Activated CD4-positive, alpha-beta T cell treated with anti-CD3 and anti-CD28 coated beads, Interleukin-2, Interleukin-4, amounts not matched to agents 100 ng/mL and 50 ng/mL, durations not matched to agents 16 hours and 8 hours (primary cell): ENCODE data around the gene POLR2B.
"Not testable (repeated sequence)": the region's sequence is repeated elsewhere in the genome, so short reads cannot be mapped to it uniquely, and the experiment has no call there.

ENCODE experiments used
- DNase-seq: peaks from one replicate; pipeline ENCODE4 v3.0.0-alpha.2; 2020; ENCODE audit warnings: low spot score

Gene POLR2B

DNA sequence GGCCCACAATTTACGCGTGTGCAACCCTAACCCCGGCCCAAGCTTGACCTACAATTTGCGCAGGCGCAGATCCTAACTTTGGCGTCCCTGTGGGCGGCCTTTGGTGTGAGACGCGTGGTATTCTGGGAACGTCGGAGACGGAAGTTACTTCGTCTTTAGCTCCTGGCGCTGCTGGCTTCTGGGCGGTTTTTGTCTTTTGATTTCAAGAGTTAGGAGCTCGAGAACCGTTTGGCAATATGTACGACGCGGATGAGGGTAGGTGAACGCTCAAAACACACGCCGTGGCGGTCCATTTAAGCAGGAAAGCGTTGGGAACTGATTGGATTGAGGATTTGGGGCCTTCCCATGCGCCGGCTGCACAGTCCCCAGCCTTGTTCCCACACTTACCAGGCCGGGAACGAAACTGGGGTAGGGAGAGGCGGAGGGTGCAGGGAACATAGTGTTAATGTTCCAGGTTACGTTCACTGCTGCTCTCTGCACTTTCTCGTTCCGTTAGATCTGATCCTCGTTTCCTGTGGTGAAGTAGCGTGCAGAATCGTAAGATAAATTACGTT, at the start of gene POLR2B:
POLR2B (plus strand) TSS at position 147 of the 554 bp plus-strand sequence; CDS start at position 237, 90 bp downstream.
- peak; percentile 97 for DNase-seq

DNA sequence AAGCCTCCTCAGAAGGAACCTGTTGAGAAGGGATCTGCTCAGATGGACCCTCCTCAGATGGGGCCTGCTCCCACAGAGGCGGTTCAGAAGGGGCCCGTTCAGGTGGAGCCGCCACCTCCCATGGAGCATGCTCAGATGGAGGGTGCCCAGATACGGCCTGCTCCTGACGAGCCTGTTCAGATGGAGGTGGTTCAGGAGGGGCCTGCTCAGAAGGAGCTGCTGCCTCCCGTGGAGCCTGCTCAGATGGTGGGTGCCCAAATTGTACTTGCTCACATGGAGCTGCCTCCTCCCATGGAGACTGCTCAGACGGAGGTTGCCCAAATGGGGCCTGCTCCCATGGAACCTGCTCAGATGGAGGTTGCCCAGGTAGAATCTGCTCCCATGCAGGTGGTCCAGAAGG, 48.1 kb upstream of the POLR2B start:
- DNase-seq, result no peak

DNA sequence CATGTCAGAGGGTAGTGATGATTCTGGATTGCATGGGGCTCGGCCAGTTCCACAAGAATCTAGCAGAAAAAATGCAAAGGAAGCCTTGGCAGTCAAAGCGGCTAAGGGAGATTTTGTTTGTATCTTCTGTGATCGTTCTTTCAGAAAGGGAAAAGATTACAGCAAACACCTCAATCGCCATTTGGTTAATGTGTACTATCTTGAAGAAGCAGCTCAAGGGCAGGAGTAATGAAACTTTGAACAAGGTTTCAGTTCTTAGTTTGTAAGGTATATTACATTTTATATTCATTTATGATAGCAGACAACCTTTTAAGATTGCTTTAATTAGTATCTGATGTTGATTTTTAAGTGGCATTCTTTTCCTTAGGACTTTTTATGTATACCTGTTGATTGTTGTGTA, 46.8 kb upstream of the POLR2B start:
- no peak for DNase-seq

DNA sequence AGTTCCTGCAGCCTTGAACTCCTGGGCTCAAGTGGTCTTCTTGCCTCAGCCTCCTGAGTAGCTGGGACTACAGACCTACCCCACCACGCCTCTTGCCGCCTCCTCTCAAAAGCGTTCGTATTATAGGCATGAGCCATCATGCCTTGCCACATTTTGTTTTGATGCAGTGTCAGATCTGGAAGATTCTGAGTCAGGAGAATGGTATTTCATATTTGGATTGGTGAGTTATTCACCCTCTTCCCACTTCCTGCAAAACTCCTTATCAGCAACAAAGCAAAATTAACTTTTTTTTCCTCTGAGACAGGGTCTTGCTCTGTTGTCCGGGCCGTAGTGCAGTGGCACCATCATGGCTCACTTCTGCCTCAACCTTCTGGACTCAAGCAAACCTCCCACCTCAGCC, 41.4 kb upstream of the POLR2B start:
- no peak for DNase-seq

DNA sequence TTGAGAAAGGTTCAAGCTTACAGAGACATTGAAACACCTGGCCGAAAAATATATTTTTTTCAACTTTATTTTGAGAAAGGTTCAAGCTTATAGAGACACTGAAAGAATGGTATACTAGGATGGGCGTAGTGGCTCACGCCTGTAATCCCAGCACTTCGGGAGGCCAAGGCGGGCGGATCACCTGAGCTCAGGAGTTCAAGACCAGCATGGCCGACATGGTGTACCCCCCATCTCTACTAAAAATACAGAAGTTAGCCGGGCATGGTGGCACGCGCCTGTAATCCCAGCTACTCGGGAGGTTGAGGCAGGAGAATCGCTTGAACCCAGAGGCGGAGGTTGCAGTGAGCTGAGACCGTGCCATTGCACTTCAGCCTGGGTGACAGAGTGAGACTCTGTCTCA, 38.9 kb upstream of the POLR2B start:
- DNase-seq, result not testable (repeated sequence)

DNA sequence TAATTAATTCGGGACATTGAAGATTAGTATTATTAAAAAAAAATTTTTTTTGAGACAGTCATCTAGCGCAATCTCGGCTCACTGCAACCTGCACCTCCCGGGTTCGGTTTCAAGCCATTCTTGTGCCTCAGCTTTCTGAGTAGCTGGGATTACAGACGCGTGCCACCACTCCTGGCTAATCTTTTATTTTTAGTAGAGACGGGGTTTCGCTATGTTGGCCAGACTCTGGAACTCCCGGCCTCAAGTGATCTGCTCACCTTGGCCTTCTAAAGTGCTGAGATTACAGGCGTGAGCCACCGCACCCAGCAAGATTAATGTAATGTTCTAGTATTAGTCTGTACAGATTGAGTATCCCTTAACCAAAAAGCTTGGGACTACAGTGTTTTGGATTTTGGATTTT, 38.3 kb upstream of the POLR2B start:
- no peak for DNase-seq

DNA sequence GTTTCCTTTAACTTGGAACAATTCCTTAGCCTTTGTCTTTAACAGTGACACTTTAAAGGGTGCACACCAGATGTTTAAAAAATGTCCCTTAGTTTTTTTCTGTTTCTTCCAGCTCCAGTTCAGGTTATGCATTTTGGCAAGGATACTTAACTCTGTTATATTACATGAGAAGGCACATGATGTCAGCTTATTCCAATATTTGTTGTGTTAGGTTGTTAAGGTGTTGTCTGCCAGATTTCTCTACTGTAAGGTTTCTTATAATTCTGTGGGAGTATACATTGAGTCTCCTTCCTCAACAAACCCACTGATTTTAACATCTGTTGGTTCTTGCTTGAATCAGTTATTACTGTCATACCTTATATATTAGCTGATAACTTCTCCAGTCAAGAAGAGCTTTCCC, 37.7 kb upstream of the POLR2B start:
- no peak for DNase-seq

DNA sequence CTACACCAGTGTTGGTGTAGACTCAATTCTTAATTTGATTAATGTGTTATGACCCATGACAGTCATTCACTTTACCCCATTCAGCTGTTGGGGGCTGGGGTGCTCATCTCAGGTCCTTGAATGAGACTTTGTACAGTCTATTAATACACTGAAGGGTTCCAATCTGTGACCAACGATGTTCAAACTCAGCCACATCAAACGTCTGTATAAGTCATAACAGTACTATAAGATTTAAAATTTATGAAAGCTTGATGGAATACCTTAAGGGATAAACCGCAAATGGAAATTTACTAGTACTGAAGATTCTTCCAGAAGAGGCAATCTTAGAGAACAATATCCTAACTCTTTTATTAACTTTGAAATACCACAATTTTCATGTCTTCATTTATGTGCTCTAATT, 37.3 kb upstream of the POLR2B start:
- DNase-seq, result no peak

DNA sequence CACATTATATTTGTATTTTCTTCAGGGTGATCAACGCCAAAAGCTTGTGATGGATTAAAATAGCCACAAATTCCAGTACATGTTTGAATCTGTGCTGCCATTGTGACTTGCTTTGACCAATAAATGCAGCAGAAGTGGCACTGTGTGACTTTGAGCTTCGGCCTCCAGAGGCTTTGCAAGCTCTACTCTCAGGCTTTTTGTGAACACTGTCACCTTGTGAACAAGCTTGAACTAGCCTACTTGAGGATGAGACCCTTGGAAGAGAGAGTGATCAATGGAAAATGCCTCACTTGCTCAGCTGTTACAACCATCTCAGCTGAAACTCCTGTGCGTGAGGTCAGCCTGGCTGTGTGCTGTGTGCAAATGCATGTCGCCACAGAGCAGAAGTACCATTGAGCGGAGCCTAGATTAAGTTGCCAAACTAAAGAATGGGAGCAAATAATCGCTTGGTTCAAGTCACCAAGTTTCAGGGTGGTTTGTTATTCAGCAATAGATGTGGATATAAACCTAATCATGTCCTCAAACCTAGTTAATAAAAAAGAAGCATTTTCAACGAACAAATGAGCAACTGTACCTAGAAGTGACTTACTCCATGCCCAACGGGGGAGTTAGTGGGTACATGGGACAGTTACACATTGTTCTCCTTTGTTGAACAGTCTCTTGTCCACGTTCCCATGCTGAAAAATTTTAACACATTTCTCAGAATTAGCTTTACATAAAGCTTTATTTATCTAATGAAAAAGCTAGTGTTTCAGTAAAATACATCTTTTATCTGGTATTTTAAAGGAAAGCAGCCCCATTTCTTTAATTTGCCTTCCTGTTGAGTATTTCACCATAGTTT, 24.8 kb upstream of the POLR2B start:
- no peak for DNase-seq

DNA sequence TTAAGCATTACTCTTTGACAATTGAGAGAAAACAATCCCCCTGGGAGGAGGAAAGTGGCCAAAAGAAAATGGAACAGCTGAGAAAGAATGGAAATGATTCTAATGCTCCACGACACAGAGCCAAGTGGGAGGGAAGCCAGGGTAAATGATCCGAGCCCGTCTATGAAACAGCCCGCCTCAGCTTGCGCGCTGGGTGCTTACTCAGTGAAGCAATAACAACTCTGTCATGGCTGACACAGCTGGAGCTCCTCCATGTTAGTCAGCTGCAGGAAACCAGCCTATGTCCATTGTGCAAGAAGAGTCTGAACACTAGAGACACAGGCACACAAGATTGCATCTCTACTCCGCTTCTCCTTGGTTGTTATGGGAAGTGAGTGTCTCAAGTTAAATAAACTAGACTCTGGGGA, 20.6 kb upstream of the POLR2B start:
- DNase-seq, result no peak

DNA sequence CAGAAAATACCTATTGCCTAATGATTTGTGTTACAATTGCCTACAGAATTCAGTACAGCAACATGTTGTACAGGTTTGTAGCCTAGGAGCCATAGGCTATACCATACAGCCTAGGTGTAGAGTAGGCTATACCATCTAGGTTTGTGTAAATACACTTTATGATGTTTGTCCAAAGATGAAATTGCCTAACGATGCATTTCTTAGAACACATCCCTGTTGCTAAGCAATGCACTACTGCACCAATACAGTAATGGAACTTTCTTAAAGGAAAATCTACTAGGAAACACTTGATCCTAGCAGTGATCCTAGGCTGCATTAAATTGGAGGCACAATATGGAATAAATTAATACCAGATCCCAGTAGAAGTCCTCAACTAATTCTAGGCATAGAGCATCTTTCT, 19.6 kb upstream of the POLR2B start:
- no peak for DNase-seq

DNA sequence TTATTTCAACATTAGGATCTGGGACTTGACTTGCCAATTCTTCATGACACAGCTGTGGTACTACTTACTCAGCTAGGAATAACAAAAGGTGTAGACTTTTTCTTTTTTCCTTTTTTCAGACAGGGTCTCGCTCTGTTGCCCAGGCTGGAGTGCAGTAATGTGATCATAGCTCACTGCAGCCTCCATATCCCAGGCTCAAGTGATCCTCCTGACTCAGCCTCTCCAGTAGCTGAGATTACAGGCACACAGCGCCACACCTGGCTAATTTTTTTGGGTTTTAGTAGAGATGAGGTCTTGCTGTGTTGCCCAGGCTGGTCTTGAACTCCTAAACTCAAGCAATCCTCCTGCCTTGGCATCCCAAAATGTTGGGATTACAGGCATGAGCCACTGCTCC, 17.6 kb upstream of the POLR2B start:
- no peak for DNase-seq

DNA sequence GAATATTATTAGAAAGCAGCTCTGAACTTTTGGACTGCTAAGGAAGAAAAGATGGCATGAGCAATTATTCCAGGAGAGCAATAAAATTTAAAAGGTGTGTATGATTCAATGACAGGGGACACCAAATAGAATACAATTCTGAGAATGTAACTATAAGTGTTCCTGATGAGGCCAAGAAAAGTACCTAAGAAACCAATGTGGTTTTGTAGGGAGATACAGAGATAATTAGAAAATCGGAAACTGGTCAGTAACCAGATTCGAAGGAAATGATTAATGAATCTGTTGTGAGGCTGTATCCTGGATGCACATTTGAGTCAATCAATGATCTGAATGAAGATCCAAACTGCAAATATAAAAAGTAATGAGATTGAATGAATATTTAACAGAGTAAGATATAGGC, 7.3 kb upstream of the POLR2B start:
- peak; percentile 34 for DNase-seq

DNA sequence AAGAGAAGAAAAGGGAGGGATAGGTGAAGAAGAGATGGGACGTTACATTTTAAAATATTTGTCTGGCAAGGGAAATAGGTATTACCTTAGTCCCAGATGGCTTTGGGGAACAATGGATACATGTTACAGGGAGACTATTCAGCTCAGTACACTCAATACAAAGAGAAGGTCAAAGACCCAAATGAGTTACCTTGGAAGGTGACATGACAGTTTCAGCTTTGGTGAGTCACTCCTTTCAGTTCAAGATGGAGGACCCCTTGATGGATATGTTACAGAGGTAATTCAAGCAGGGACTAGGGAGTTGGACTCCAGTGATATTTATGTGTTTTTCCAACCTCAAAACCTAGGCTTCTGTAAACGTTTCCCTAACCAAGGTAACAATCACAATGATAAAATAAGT, 6.3 kb upstream of the POLR2B start:
- no peak for DNase-seq

DNA sequence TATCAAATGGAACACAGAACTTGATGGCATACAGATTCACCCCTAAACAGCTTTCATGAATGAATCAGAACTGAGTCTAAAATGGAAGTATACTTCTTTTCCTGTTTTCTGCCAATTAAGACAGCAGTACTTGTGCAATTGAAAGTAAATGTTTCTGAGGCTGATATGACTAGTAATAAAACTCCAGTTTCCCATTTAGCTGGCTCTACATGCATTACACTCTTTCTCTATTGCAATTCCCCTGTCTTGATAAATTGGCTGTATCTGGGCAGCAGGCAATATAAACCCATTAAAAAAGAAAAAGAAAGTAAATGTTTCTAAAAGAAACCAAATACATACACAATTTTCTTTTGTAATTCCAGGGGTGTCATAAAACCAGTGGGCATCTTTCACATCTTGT, 5.9 kb upstream of the POLR2B start:
- peak; percentile 36 for DNase-seq

DNA sequence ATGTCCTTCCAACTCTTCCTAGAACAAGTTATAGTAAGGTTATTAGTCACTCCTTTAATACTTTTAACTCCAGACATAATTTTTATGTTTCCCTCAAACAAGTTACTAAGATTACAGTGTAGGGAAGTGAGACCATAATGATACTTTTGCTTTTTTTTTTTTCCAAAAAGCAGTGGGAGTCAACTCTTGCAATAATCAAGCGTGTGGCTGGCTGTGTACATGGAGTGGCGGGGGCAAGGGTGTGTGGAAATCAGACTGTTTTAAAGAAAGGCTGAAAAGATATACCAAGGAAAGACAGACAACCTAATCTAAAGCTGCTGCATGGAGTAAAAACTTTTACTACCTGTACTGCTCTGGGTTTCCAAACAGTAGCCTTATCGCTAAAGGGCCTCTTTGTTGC, 5.4 kb upstream of the POLR2B start:
- DNase-seq, result no peak

DNA sequence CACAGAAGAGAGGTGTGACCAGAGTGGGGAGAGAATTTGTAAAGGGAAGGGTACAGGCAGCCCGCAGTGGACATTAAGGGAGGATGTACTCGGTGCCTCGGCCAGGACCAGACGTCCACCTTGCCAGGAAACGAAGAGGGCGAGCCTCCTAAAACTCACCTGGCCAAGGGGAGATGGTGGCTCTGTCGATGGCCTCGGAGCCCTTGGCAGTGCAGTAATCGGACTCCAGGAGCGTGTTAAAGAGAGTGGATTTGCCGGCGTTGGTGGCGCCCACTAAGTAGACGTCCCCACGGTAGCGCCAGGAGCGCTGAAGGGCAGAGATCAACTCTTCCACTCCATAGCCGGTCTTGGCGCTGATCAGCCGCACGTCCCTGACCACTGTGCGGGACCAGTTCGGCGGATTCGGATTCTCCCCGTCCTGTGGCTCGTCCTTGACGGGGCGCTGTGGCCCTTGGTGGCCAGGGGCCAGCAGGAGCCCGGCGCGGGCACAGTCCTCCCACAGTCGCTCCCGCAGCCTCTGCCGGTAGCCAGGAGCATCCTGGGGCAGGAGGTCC, 2.3 kb upstream of the POLR2B start:
- no peak for DNase-seq

DNA sequence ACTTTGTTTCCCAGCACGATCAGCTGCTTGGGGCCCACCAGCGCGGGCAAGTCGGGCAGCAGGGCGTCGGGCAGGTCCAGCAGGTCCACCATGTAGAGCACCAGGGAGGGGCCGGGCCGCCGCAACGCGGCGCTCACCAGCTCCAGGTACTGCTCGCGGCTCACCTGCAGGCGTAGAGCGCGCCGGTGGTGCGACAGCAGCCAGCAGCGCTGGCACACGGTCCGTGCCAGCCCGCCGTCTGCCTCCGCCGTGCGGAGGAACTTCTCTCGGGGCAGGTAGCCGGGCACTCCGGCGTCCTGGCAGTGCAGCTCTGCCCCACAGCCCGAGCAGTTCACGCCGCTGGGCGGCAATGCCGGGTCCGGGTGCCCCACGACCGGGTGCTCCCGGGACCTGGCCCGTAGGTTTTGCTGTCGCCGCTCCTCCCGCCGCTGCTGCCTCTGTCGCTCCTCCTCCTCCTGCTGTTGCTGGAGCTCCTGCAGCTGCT, 1.8 kb upstream of the POLR2B start:
- DNase-seq, result peak; percentile 30

DNA sequence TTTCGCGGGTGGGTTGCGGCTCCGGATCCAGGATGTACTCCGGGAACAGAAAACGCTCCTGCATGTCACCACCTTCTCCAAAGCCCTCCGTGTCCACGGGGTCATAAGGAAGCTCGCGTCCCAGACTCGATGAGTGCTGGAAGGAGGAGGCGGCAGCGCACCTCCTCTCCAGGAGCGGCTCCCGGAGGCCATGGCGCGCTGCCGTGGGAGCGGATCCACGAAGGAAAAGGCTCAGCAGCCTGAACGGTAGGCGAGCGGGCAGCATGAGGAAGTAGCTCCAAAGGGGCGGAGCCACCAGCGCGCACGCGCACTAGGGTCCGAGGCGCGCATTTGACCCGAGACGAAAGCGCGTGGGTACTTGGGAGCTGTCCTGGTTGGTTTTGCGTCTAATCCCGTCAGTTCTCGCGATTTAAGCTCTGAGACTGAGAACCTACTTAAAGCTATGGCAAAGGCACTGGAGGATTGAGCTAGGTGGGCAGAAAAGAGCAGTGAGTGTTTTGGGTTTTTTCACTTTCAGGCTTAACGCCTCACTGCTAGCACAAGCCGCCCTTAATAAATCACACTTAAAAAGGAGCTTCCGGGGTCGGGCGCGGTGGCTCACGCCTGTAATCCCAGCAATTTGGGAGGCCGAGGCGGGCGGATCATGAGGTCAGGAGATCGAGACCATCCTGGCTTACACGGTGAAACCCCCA, 1.2 kb upstream of the POLR2B start, which contains the start of gene NOA1:
NOA1 (minus strand) TSS at position 286 of the 692 bp plus-strand sequence; CDS start at position 265, 21 bp downstream.
- peak; percentile 99 for DNase-seq

DNA sequence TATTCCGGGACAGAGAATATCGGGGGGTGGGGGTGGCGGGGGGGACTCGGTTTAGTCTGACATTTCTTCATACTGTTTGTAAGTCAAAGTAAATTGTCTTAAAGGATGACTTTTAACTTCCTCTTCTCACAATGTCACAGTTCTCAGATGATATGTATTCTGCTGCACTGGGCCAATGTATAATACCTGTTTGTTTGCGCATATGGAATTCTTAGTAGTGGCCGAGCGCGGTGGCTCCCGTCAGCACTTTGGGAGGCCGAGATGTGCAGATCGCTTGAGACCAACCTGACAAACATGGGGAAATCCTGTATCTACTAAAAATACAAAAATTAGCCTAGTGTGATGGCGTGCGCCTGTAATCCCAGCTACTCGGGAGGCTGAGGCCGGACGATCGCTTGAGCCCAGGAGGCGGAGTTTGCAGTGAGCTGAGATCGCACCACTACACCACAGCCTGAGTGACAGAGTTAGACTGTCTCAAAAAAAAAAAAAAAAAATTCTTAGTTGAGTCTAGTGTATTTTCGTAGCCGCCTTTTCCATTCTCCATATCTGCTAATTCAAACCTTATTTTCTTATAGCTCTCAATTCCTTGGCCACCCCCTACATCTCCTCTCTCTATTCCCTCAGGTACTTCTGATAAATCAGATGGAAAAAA, 851 bp downstream of the POLR2B start:
- peak; percentile 73 for DNase-seq

DNA sequence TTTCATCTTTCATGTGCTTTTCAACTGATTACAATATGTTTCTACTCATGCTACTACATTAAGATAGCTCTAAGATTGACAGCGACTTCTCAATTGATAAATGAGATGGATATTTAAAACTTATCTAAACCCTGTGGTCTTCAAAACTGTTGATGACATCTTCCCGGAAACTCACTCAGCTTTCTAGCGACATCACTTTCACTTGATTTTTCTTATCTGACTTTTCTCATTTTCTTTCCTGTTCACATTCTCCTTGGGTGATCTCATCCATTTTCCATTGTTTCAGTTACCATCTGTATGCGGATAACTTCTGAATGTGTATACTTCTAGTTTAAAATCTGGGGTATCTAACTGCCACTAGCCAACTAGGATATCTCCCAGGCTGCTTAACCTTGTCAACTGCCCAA, 3.1 kb downstream of the POLR2B start:
- peak; percentile 28 for DNase-seq

DNA sequence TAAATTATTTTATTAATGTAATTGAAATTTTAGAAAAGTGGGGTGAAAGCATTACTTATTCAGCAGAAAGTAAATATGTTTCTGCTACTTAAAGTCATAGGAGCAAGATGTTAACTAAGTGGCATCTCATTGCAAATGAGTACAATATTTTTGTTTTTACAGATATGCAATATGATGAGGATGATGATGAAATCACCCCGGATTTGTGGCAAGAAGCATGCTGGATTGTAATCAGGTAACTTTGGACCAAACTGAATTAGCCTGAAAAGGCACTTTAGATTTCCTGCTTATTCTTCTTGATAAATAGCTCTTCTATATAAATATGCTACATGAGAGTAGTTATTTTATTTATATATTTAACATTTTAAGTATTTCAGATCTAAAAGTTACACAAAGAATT, 7.5 kb downstream of the POLR2B start:
- no peak for DNase-seq
